SK-N-SH (cell line): ENCODE measurements around the gene OSBPL6.

Experiments used
- EP300 ChIP-seq, 2 experiments: IDR thresholded peaks; 2 replicates each; pipeline versions ENCODE4 v1.4.0 to v1.6.1; 2012; ENCODE audit warnings: borderline replicate concordance in 1 of 2, low read depth in 1 of 2, low read length in 1 of 2
- MXI1 ChIP-seq: IDR thresholded peaks from 2 replicates; pipeline ENCODE4 v1.6.1; 2012; ENCODE audit warnings: mild to moderate bottlenecking, low read depth, low read length, improper control_type of control experiment
- POLR2AphosphoS5 ChIP-seq: IDR thresholded peaks from 2 replicates; pipeline ENCODE4 v1.6.1; 2012; ENCODE audit warnings: low read depth, low read length
- RAD21 ChIP-seq: IDR thresholded peaks from 2 replicates; pipeline ENCODE4 v1.6.1; 2012; ENCODE audit warnings: mild to moderate bottlenecking, low read length
- TF ChIP-seq, protein P1 (sequence below): fragments of 200-600 bp; sonication (generic); IDR thresholded peaks from 2 replicates; pipeline ENCODE4 v1.6.1; 2017; ENCODE audit warnings: antibody characterized with exemption, mild to moderate bottlenecking, moderate library complexity
- TF ChIP-seq, protein P2 (sequence below): IDR thresholded peaks from 2 replicates; pipeline ENCODE4 v1.6.1; 2012; ENCODE audit warnings: mild to moderate bottlenecking, low read depth, low read length, moderate library complexity

DNA sequence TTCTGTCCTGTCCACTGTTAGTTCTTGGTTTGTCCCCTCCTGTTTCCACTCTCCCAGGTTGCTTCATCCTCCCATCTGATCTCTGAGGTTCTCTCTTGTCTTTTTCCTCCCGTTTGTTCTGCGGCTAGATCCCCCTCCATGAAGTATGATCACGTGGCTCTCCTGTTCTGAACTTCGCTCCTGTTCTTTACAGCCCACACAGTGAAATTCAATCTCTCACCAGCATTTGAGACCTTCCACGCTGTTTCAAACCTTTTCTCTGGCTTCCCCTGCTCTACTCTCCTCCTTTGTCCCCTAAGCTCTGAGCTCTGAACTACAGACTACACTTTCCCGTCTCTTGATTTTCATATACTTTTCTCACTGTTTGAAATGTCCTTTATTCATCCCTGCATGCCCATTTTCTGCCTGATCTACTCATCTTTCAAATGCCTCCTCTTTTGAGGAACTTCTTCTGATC, 83.5 kb downstream of the OSBPL6 start:
- TF ChIP-seq, protein P1, sequence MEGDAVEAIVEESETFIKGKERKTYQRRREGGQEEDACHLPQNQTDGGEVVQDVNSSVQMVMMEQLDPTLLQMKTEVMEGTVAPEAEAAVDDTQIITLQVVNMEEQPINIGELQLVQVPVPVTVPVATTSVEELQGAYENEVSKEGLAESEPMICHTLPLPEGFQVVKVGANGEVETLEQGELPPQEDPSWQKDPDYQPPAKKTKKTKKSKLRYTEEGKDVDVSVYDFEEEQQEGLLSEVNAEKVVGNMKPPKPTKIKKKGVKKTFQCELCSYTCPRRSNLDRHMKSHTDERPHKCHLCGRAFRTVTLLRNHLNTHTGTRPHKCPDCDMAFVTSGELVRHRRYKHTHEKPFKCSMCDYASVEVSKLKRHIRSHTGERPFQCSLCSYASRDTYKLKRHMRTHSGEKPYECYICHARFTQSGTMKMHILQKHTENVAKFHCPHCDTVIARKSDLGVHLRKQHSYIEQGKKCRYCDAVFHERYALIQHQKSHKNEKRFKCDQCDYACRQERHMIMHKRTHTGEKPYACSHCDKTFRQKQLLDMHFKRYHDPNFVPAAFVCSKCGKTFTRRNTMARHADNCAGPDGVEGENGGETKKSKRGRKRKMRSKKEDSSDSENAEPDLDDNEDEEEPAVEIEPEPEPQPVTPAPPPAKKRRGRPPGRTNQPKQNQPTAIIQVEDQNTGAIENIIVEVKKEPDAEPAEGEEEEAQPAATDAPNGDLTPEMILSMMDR: no peak
- TF ChIP-seq, protein P2, sequence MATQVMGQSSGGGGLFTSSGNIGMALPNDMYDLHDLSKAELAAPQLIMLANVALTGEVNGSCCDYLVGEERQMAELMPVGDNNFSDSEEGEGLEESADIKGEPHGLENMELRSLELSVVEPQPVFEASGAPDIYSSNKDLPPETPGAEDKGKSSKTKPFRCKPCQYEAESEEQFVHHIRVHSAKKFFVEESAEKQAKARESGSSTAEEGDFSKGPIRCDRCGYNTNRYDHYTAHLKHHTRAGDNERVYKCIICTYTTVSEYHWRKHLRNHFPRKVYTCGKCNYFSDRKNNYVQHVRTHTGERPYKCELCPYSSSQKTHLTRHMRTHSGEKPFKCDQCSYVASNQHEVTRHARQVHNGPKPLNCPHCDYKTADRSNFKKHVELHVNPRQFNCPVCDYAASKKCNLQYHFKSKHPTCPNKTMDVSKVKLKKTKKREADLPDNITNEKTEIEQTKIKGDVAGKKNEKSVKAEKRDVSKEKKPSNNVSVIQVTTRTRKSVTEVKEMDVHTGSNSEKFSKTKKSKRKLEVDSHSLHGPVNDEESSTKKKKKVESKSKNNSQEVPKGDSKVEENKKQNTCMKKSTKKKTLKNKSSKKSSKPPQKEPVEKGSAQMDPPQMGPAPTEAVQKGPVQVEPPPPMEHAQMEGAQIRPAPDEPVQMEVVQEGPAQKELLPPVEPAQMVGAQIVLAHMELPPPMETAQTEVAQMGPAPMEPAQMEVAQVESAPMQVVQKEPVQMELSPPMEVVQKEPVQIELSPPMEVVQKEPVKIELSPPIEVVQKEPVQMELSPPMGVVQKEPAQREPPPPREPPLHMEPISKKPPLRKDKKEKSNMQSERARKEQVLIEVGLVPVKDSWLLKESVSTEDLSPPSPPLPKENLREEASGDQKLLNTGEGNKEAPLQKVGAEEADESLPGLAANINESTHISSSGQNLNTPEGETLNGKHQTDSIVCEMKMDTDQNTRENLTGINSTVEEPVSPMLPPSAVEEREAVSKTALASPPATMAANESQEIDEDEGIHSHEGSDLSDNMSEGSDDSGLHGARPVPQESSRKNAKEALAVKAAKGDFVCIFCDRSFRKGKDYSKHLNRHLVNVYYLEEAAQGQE: no peak
- TF ChIP-seq POLR2AphosphoS5 (no peak), EP300 (IDR thresholded peaks at IDR 0.05; ENCODE audit: borderline replicate concordance in 1 of 2, low read depth in 1 of 2, low read length in 1 of 2) (no peak), RAD21 (no peak), MXI1 (no peak)
